SK-N-MC (cell line): ENCODE measurements around the gene ATP8B3.

Experiments used
- EZH2 ChIP-seq: fragments of 200-600 bp; sonication (generic); IDR thresholded peaks from one replicate; pipeline ENCODE4 v1.6.1; 2017; ENCODE audit warnings: antibody characterized with exemption
- FOXP2 ChIP-seq: optimal IDR thresholded peaks from 2 replicates; pipeline ENCODE3; 2011; ENCODE audit warnings: mild to moderate bottlenecking, moderate library complexity; ENCODE audit not compliant: insufficient read depth; ENCODE audit errors: extremely low read length, control extremely low read depth
- POLR2AphosphoS5 ChIP-seq: IDR thresholded peaks from 2 replicates; pipeline ENCODE4 v1.6.1; 2012; ENCODE audit warnings: mild to moderate bottlenecking, low read depth, low read length, borderline replicate concordance

DNA sequence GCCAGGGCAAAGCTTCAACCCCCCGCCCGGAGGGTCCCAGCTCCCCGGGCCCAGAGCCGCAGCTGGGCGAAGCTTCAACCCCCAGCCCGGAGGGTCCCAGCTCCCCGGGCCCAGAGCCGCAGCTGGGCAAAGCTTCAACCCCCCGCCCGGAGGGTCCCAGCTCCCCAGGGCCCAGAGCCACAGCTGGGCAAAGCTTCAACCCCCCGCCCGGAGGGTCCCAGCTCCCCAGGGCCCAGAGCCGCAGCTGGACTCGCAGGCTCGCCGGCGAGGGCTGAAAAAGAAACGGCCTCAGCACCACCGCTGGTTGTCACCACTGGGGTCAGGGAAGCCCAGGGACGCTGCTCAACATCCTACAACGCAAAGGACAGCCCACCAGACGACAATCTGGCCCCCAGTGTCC is 31.0 kb upstream of the ATP8B3 start:
- TF ChIP-seq EZH2 (no peak), POLR2AphosphoS5 (no peak), FOXP2 (no peak)
